ENCODE measurements around the gene URI1. TPM values are rescaled to one million over a fixed set of nuclear protein-coding genes. Genes with fewer than 3 reads are reported as not detected.

Gene URI1
- total and polyA plus RNA-seq, 7 donors: 20.8 to 69.2 (median 54.6) TPM

- intact Hi-C loops (cut with DNase I): no loop called here
- Histone ChIP-seq H3K36me3 (no peaks in the 10 kb centered on the region), H3K27me3 (peaks cover 0 to 17% (median 10%) of the 10 kb centered on the region in 3 donors), H3K9me3 (no peaks in the 10 kb centered on the region), H3K27ac (no peak overlapping the region), H3K4me3 (no peak overlapping the region), H3K4me1 (no peaks in the 10 kb centered on the region)
- TF ChIP-seq CTCF (IDR thresholded peaks at IDR 0.05): no peak
- TF ChIP-seq POLR2AphosphoS5 (IDR thresholded peaks at IDR 0.05): no peak
- no peak for TF ChIP-seq EP300 (IDR thresholded peaks at IDR 0.05)
- no peak for TF ChIP-seq POLR2A (IDR thresholded peaks at IDR 0.05)
- 44 to 71% methylated on average over 13 of the region's 13 CpGs for WGBS, 2 donors
- DNase-seq: no peak
These were observed 118.6 kb downstream of the URI1 start for GRCh38 chr19:30060531-30061222.

GRCh38 chr19:30061223-30062064, 119.4 kb downstream of the URI1 start:
- TF ChIP-seq POLR2AphosphoS5 (IDR thresholded peaks at IDR 0.05) (no peak), EP300 (IDR thresholded peaks at IDR 0.05) (no peak), POLR2A (IDR thresholded peaks at IDR 0.05) (no peak), CTCF (IDR thresholded peaks at IDR 0.05) (no peak)
- no peaks in the 10 kb centered on the region for H3K9me3 ChIP-seq
- no peaks in the 10 kb centered on the region for H3K36me3 ChIP-seq
- WGBS, 2 donors: 47 to 76% methylated on average over 26 of the region's 26 CpGs
- no peaks in the 10 kb centered on the region for H3K4me1 ChIP-seq
- no peak overlapping the region for H3K27ac ChIP-seq
- intact Hi-C loops (cut with DNase I): no loop called here
- peaks cover 0 to 17% (median 10%) of the 10 kb centered on the region in 3 donors for H3K27me3 ChIP-seq
- DNase-seq: no peak
- no peak overlapping the region for H3K4me3 ChIP-seq

- no peaks in the 10 kb centered on the region for H3K9me3 ChIP-seq
- no peaks in the 10 kb centered on the region for H3K36me3 ChIP-seq
- 71 to 79% methylated on average over 16 of the region's 16 CpGs for WGBS, 2 donors
- intact Hi-C loops (cut with DNase I): no loop called here
- H3K4me3 ChIP-seq: no peak overlapping the region
- no peaks in the 10 kb centered on the region for H3K4me1 ChIP-seq
- peaks cover 0 to 17% (median 10%) of the 10 kb centered on the region in 3 donors for H3K27me3 ChIP-seq
- H3K27ac ChIP-seq: no peak overlapping the region
- no peak for DNase-seq
- TF ChIP-seq POLR2AphosphoS5 (IDR thresholded peaks at IDR 0.05) (no peak), POLR2A (IDR thresholded peaks at IDR 0.05) (no peak), CTCF (IDR thresholded peaks at IDR 0.05) (no peak), EP300 (IDR thresholded peaks at IDR 0.05) (no peak)
These were observed 120.2 kb downstream of the URI1 start for GRCh38 chr19:30062065-30062906.

GRCh38 chr19:30062907-30063649, 121.0 kb downstream of the URI1 start:
- Histone ChIP-seq H3K27me3 (peaks cover 0 to 17% (median 10%) of the 10 kb centered on the region in 3 donors), H3K4me3 (no peak overlapping the region), H3K36me3 (no peaks in the 10 kb centered on the region), H3K27ac (no peak overlapping the region), H3K4me1 (no peaks in the 10 kb centered on the region), H3K9me3 (no peaks in the 10 kb centered on the region)
- TF ChIP-seq POLR2AphosphoS5 (IDR thresholded peaks at IDR 0.05) (no peak), EP300 (IDR thresholded peaks at IDR 0.05) (no peak), CTCF (IDR thresholded peaks at IDR 0.05) (no peak), POLR2A (IDR thresholded peaks at IDR 0.05) (no peak)
- WGBS, 2 donors: 80 to 86% methylated on average over 11 of the region's 11 CpGs
- DNase-seq: no peak
- intact Hi-C loops (cut with DNase I): no loop called here

All from sigmoid colon (tissue), 7 donors.